Stomach (tissue), 9 donors: ENCODE results near the gene SMOC2. TPM values are rescaled to one million over a fixed set of nuclear protein-coding genes. Genes with fewer than 3 reads are reported as not detected.

Experiments
- DNase-seq, 2 donors: peaks; one replicate each; pipeline versions ENCODE4 v3.0.0 to v3.0.0-alpha.2; 2013 to 2019
- H3K27ac ChIP-seq, 5 donors: fragments of 200-600 bp in 4 of 5; sonication (generic) in 4 of 5; one replicate each; pipeline ENCODE4 v1.5.1; 2013 to 2019; ENCODE audit warnings: mild to moderate bottlenecking in 1 of 5, moderate library complexity in 1 of 5
- H3K27me3 ChIP-seq, 3 donors: fragments of 200-600 bp; sonication (generic); one replicate each; pipeline ENCODE4 v1.5.1; 2017 to 2019; ENCODE audit warnings: mixed run types in 1 of 3
- H3K36me3 ChIP-seq, 4 donors: fragments of 200-600 bp; sonication (generic); 1 replicate in 3 of 4; 2 replicates in 1 of 4; pipeline ENCODE4 v1.5.1; 2016 to 2019
- H3K4me1 ChIP-seq, 4 donors: fragments of 200-600 bp; sonication (generic); one replicate each; pipeline ENCODE4 v1.5.1; 2016 to 2019
- H3K4me3 ChIP-seq, 4 donors: fragments of 200-600 bp; sonication (generic) in 3 of 4; one replicate each; pipeline ENCODE4 v1.5.1; 2016 to 2019; ENCODE audit warnings: mild to moderate bottlenecking in 1 of 4
- H3K9me3 ChIP-seq, 4 donors: fragments of 200-600 bp; sonication (generic); one replicate each; pipeline ENCODE4 v1.5.1; 2016 to 2019
- EP300 ChIP-seq: sonication (generic); formaldehyde crosslinking; IDR thresholded peaks from one replicate; pipeline ENCODE4 v1.6.1; 2017; ENCODE audit warnings: antibody characterized with exemption
- POLR2A ChIP-seq, 4 donors: fragments of 450-650 bp; IDR thresholded peaks; one replicate each; pipeline ENCODE4 v1.6.1; 2016; ENCODE audit warnings: antibody characterized with exemption in 4 of 4, control low read depth in 2 of 4, mild to moderate bottlenecking in 1 of 4, moderate library complexity in 1 of 4
- POLR2AphosphoS5 ChIP-seq, 3 donors: sonication (generic); formaldehyde crosslinking; IDR thresholded peaks; one replicate each; pipeline ENCODE4 v1.6.1; 2016; ENCODE audit warnings: antibody characterized with exemption in 3 of 3
- WGBS, 5 donors: extraction: QIAGEN DNeasy Blood & Tissue Kit in 3 of 5; methylation state at CpG; one replicate each; pipeline versions ENCODE4 v1.1.5 to v1.1.7; 2013 to 2018; 5-methylcytosine and 5-hydroxymethylcytosine counted together
- intact Hi-C: fragments of 100-400 bp; cut with DNase I; formaldehyde crosslinking; loops from one replicate; pipeline ENCODE4 v1.15.1; 2023; ENCODE audit warnings: low total_unique reads
- polyA plus RNA-seq, 3 donors: library from polyadenylated mRNA; stranded (reverse); fragments of 200-250 nt; gene quantifications; one replicate each; pipeline ENCODE4 v1.2.3, GENCODE V29; 2013
- total RNA-seq, 5 donors: library from RNA; depleted of rRNA; stranded (reverse); fragments of >200 nt; gene quantifications; one replicate each; pipeline versions ENCODE4 v1.1.0 to v1.2.3, GENCODE V29; 2014 to 2016
- TF ChIP-seq, protein P1 (sequence below), 7 experiments: fragments of 450-650 bp in 4 of 7; fragments of 200-600 bp in 3 of 7; sonication (generic) in 3 of 7; IDR thresholded peaks; one replicate each; pipeline ENCODE4 v1.5.1; 2016 to 2019; ENCODE audit warnings: antibody characterized with exemption in 7 of 7, control low read depth in 2 of 7, mild to moderate bottlenecking in 1 of 7
- donor health status: healthy with polysubstance abuse.
- donor health status: Bipolar disorder and iron deficiency.
- donor health status: healthy.

SMOC2 gene
- total and polyA plus RNA-seq, 8 donors: 7.9 to 520 (median 76.9) TPM

DNA sequence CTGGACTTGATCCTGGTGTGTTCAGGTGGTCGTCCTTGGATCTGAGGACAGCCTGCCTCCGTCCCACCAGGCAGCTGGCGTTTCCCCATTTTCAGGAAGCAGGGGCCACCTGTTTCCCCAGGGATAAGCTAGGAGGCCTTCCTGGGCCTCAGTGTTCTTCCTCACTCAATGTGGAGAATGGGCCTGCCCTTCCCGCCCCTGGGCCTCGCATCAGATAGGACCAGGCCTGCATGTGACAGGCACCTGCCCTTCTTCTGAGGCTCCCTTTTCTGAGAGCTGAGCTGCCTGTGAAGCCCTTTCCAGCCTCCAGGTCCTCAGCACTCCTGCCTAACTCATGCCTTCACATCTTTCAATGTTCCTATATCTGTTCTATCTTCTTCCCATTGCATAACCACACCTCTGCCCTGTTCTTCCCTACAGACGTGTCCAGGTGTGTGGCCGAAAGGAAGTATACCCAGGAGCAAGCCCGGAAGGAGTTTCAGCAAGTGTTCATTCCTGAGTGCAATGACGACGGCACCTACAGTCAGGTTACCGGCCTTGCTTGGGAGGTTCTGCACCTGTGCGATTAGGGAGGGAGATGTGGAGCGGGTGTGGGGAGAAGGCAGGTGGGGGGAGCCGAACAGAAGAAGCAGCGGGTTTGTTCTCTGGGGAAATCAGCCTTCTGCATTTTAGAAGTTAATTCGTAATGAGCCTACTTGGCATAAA is 85.1 kb downstream of the SMOC2 start:
- DNase-seq: peak in 1 of 2 donors; percentile 47
- TF ChIP-seq POLR2A (IDR thresholded peaks at IDR 0.05): no peak
- TF ChIP-seq, protein P1, sequence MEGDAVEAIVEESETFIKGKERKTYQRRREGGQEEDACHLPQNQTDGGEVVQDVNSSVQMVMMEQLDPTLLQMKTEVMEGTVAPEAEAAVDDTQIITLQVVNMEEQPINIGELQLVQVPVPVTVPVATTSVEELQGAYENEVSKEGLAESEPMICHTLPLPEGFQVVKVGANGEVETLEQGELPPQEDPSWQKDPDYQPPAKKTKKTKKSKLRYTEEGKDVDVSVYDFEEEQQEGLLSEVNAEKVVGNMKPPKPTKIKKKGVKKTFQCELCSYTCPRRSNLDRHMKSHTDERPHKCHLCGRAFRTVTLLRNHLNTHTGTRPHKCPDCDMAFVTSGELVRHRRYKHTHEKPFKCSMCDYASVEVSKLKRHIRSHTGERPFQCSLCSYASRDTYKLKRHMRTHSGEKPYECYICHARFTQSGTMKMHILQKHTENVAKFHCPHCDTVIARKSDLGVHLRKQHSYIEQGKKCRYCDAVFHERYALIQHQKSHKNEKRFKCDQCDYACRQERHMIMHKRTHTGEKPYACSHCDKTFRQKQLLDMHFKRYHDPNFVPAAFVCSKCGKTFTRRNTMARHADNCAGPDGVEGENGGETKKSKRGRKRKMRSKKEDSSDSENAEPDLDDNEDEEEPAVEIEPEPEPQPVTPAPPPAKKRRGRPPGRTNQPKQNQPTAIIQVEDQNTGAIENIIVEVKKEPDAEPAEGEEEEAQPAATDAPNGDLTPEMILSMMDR (IDR thresholded peaks at IDR 0.05): no peak
- no peak for TF ChIP-seq EP300
- TF ChIP-seq POLR2AphosphoS5 (IDR thresholded peaks at IDR 0.05): no peak
- Histone ChIP-seq H3K9me3 (no peaks in the 10 kb centered on the region), H3K27me3 (no peaks in the 10 kb centered on the region), H3K4me3 (no peak overlapping the region), H3K36me3 (no peaks in the 10 kb centered on the region), H3K27ac (peak overlapping the region in 4 of 5 donors; percentile 45 to 80 (median 53)), H3K4me1 (peaks cover 12 to 31% (median 19%) of the 10 kb centered on the region in 4 donors)
- intact Hi-C loops: no loop called here
- 58 to 80% (median 61%) methylated on average over 16 of the region's 16 CpGs for WGBS, 5 donors

GRCh38 chr6:168526841-168527281 is 85.9 kb downstream of the SMOC2 start:
- H3K27ac ChIP-seq: peak overlapping the region in 4 of 5 donors; percentile 45 to 80 (median 53)
- TF ChIP-seq EP300: peak; percentile 82
- TF ChIP-seq, protein P1 (IDR thresholded peaks at IDR 0.05): no peak
- peak; percentile 23 to 69 (median 30) for TF ChIP-seq POLR2AphosphoS5 (IDR thresholded peaks at IDR 0.05)
- no peak for TF ChIP-seq POLR2A (IDR thresholded peaks at IDR 0.05)
- no peaks in the 10 kb centered on the region for H3K9me3 ChIP-seq
- no peaks in the 10 kb centered on the region for H3K36me3 ChIP-seq
- 15 to 48% (median 28%) methylated on average over 8 of the region's 8 CpGs for WGBS, 5 donors
- peaks cover 12 to 37% (median 19%) of the 10 kb centered on the region in 4 donors for H3K4me1 ChIP-seq
- no peak overlapping the region for H3K4me3 ChIP-seq
- H3K27me3 ChIP-seq: no peaks in the 10 kb centered on the region
- DNase-seq: peak; percentile 69 to 74
- intact Hi-C loops: no loop called here

DNA sequence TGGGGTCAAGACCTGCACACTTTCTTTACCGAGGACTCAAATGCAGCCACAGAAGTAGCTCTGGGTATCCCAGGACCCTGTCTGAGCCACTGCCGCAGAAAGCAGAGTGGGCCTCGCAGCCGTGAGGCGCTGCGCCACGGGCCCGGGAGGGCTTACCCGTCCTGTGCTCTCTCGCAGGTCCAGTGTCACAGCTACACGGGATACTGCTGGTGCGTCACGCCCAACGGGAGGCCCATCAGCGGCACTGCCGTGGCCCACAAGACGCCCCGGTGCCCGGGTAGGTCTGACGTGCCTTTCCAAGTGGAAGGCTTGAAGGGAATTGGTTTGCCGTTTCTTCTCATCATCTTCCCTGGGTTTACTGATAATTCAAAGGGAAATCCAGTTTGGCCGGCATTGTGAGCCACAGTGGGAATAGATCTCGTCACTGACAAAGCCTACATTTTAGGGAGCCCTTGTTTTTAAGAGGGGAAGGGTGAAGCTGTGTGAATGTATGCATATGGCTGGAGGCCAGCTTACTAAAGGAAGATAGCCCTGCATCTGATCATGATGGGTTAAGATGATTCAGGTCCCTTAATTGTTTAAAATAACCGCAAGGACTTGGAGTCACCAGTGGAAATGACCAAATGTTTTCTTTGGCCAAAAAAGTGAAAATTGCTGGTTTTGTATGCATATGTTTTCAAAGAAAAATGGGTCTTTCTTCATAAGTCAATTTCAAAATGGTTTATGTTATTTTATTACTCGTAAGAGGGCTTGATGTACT is 86.6 kb downstream of the SMOC2 start:
- TF ChIP-seq POLR2AphosphoS5 (IDR thresholded peaks at IDR 0.05) (no peak), EP300 (no peak), POLR2A (IDR thresholded peaks at IDR 0.05) (no peak)
- TF ChIP-seq, protein P1 (IDR thresholded peaks at IDR 0.05): no peak
- DNase-seq: no peak
- intact Hi-C loops: no loop called here
- Histone ChIP-seq H3K4me1 (peaks cover 12 to 45% (median 20%) of the 10 kb centered on the region in 4 donors), H3K36me3 (no peaks in the 10 kb centered on the region), H3K27ac (peak overlapping the region in 4 of 5 donors; percentile 45 to 80 (median 53)), H3K27me3 (no peaks in the 10 kb centered on the region), H3K4me3 (no peak overlapping the region), H3K9me3 (no peaks in the 10 kb centered on the region)
- WGBS, 5 donors: 62 to 90% (median 80%) methylated on average over 6 to 25 of the region's 25 CpGs

GRCh38 chr6:168528474-168529095 is 87.6 kb downstream of the SMOC2 start:
- no peaks in the 10 kb centered on the region for H3K27me3 ChIP-seq
- no peak for DNase-seq
- H3K9me3 ChIP-seq: no peaks in the 10 kb centered on the region
- TF ChIP-seq EP300: no peak
- no peak for TF ChIP-seq POLR2AphosphoS5 (IDR thresholded peaks at IDR 0.05)
- no peak for TF ChIP-seq POLR2A (IDR thresholded peaks at IDR 0.05)
- TF ChIP-seq, protein P1 (IDR thresholded peaks at IDR 0.05): no peak
- intact Hi-C loops: no loop called here
- no peak overlapping the region for H3K4me3 ChIP-seq
- H3K27ac ChIP-seq: no peak overlapping the region
- peaks cover 16 to 54% (median 25%) of the 10 kb centered on the region in 4 donors for H3K4me1 ChIP-seq
- WGBS, 5 donors: 80 to 90% (median 86%) methylated on average over 3 of the region's 3 CpGs
- H3K36me3 ChIP-seq: no peaks in the 10 kb centered on the region
